Measurements from ENCODE around the gene KITLG. TPM values are rescaled to one million over a fixed set of nuclear protein-coding genes. Genes with fewer than 3 reads are reported as not detected.
"Not testable (repeated sequence)": the region's sequence is repeated elsewhere in the genome, so short reads cannot be mapped to it uniquely, and the experiment has no call there.

Gene KITLG
- total and polyA plus RNA-seq, 2 experiments from 2014 or later = 3.1 to 10.7 TPM

GRCh38 chr12:88469154-88469553 is 111.1 kb downstream of the KITLG start (continued):
- TF ChIP-seq ETS1 (IDR thresholded peaks at IDR 0.05) = no peak
- TF ChIP-seq REST (IDR thresholded peaks at IDR 0.05; ENCODE audit: unreplicated experiment) = no peak
- no peak for TF ChIP-seq EZH2phosphoT487 (IDR thresholded peaks at IDR 0.05; ENCODE audit: unreplicated experiment)
- no peak for TF ChIP-seq ZNF331 (CRISPR knock-in tag; IDR thresholded peaks at IDR 0.05; ENCODE audit: low read depth)
- TF ChIP-seq NANOG (IDR thresholded peaks at IDR 0.05; ENCODE audit: borderline replicate concordance) = no peak
- no peak for TF ChIP-seq STAT1 (IDR thresholded peaks at IDR 0.05; ENCODE audit: unreplicated experiment)
- no peak for TF ChIP-seq CTCF (conservative IDR thresholded peaks at IDR 0.05; ENCODE audit: low read depth in 2 of 2)
- no peak for TF ChIP-seq CREB1 (CRISPR knock-in tag; IDR thresholded peaks at IDR 0.05; ENCODE audit: low read depth)

- Histone ChIP-seq H3K79me2 (replicated peaks; ENCODE audit: insufficient read depth) (no peaks in the 10 kb centered on the region), H3K27me3 (ENCODE audit: insufficient read depth) (no peaks in the 10 kb centered on the region), H3K4me1 (ENCODE audit: insufficient read depth) (peaks cover 6% of the 10 kb centered on the region; the same call in 1 of the 2 replicates), H3K27ac (ENCODE audit: low read depth) (no peak overlapping the region), H3K4me2 (no peak overlapping the region), H4K20me1 (replicated peaks; ENCODE audit: insufficient read depth) (no peaks in the 10 kb centered on the region), H3K9me2 (ENCODE audit: insufficient read depth) (no peaks in the 10 kb centered on the region), H2AFZ (no peak overlapping the region), H3K36me3 (ENCODE audit: insufficient read depth) (no peaks in the 10 kb centered on the region; the same call in 1 of the 2 replicates), H3K4me3 (no peak overlapping the region), H3F3A (replicated peaks; ENCODE audit: low read depth) (no peaks in the 10 kb centered on the region)
- no peak overlapping the region for H3K27ac Mint-ChIP-seq
- H3K4me3 Mint-ChIP-seq = no peak overlapping the region
- ATAC-seq = no peak
- H3K4me1 Mint-ChIP-seq = peaks cover 21% of the 10 kb centered on the region
- H3K36me3 Mint-ChIP-seq (ENCODE audit: low read depth) = peaks cover 41% of the 10 kb centered on the region
- peaks cover 3% of the 10 kb centered on the region for H3K27me3 Mint-ChIP-seq (ENCODE audit: insufficient read depth, low read depth, poor library complexity)
- TF ChIP-seq REST (IDR thresholded peaks at IDR 0.05; ENCODE audit: unreplicated experiment) (no peak), CREB1 (CRISPR knock-in tag; IDR thresholded peaks at IDR 0.05; ENCODE audit: low read depth) (no peak), JUNB (IDR thresholded peaks at IDR 0.05; ENCODE audit: unreplicated experiment) (no peak), POLR2AphosphoS5 (IDR thresholded peaks at IDR 0.05; ENCODE audit: low read depth) (no peak), ETS1 (IDR thresholded peaks at IDR 0.05) (no peak), ZNF114 (CRISPR knock-in tag; IDR thresholded peaks at IDR 0.05) (no peak)
- peaks cover 45% of the 10 kb centered on the region for H3K9me3 Mint-ChIP-seq
- DNase-seq (ENCODE audit: low spot score) = no peak
Measured at GRCh38 chr12:88468581-88468980, 111.7 kb downstream of the KITLG start.

GRCh38 chr12:88466708-88467107 is 113.6 kb downstream of the KITLG start:
- not testable (repeated sequence) for H3K27ac Mint-ChIP-seq; H3K27me3 Mint-ChIP-seq (ENCODE audit: insufficient read depth, low read depth, poor library complexity); ATAC-seq

More at GRCh38 chr12:88466708-88467107, 113.6 kb downstream of the KITLG start:
- H3K27me3 ChIP-seq (ENCODE audit: insufficient read depth); H3K4me2 ChIP-seq; H3F3A ChIP-seq (replicated peaks; ENCODE audit: low read depth); H3K4me1 Mint-ChIP-seq; H3K4me3 Mint-ChIP-seq; H3K36me3 ChIP-seq (ENCODE audit: insufficient read depth); H3K4me1 ChIP-seq (ENCODE audit: insufficient read depth); H3K9me2 ChIP-seq (ENCODE audit: insufficient read depth); H3K79me2 ChIP-seq (replicated peaks; ENCODE audit: insufficient read depth); DNase-seq (ENCODE audit: low spot score); H2AFZ ChIP-seq; H4K20me1 ChIP-seq (replicated peaks; ENCODE audit: insufficient read depth); H3K27ac ChIP-seq (ENCODE audit: low read depth); H3K4me3 ChIP-seq: not testable (repeated sequence)
- H3K36me3 Mint-ChIP-seq (ENCODE audit: low read depth) = peaks cover 41% of the 10 kb centered on the region
- H3K9me3 Mint-ChIP-seq = peaks cover 45% of the 10 kb centered on the region

Measured in GM23338 (cell line).